Trophoblast cell (in vitro differentiated cells and primary cell): ENCODE results near the gene HNRNPU.

Experiments used
- DNase-seq, 2 donors: peaks; one replicate each; pipeline ENCODE4 v3.0.0-alpha.2; 2016
- H2AFZ ChIP-seq: 2 replicates; pipeline ENCODE4 v1.6.1; 2013; ENCODE audit warnings: low read length, moderate library complexity, mild to moderate bottlenecking; ENCODE audit not compliant: insufficient read depth, poor library complexity
- H2AK5ac ChIP-seq: 2 replicates; pipeline ENCODE4 v1.6.1; 2013; ENCODE audit warnings: mild to moderate bottlenecking, low read length
- H2BK120ac ChIP-seq: 2 replicates; pipeline ENCODE4 v1.6.1; 2013; ENCODE audit warnings: low read length, mild to moderate bottlenecking, moderate library complexity; ENCODE audit not compliant: insufficient read depth, poor library complexity
- H2BK12ac ChIP-seq: 2 replicates; pipeline ENCODE4 v1.6.1; 2013; ENCODE audit warnings: mild to moderate bottlenecking, low read length, moderate library complexity
- H2BK5ac ChIP-seq: 2 replicates; pipeline ENCODE4 v1.6.1; 2013; ENCODE audit warnings: low read length, low read depth, moderate library complexity, mild to moderate bottlenecking; ENCODE audit not compliant: poor library complexity
- H3K14ac ChIP-seq: 2 replicates; pipeline ENCODE4 v1.6.1; 2013; ENCODE audit warnings: mild to moderate bottlenecking, low read length
- H3K18ac ChIP-seq: 2 replicates; pipeline ENCODE4 v1.6.1; 2013; ENCODE audit warnings: mild to moderate bottlenecking, low read length
- H3K23ac ChIP-seq: 2 replicates; pipeline ENCODE4 v1.6.1; 2013; ENCODE audit warnings: low read length
- H3K27ac ChIP-seq: 2 replicates; pipeline ENCODE4 v1.5.1; 2013; ENCODE audit warnings: low read depth, mild to moderate bottlenecking, inconsistent platforms, low read length, moderate library complexity
- H3K27me3 ChIP-seq: 2 replicates; pipeline ENCODE4 v1.6.1; 2013; ENCODE audit warnings: inconsistent platforms, mild to moderate bottlenecking, low read length, moderate library complexity; ENCODE audit not compliant: insufficient read depth
- H3K36me3 ChIP-seq, 2 experiments: 1 replicate in 1 of 2; 2 replicates in 1 of 2; pipeline ENCODE4 v1.6.1; 2013; ENCODE audit warnings: low read length in 2 of 2, mild to moderate bottlenecking in 2 of 2, moderate library complexity in 1 of 2; ENCODE audit not compliant: insufficient read depth in 2 of 2, control insufficient read depth in 1 of 2
- H3K4ac ChIP-seq: 2 replicates; pipeline ENCODE4 v1.6.1; 2013; ENCODE audit warnings: low read depth, mild to moderate bottlenecking, low read length, moderate library complexity
- H3K4me1 ChIP-seq, 2 experiments: 1 replicate in 1 of 2; 2 replicates in 1 of 2; pipeline ENCODE4 v1.6.1; 2013; ENCODE audit warnings: low read length in 2 of 2, mild to moderate bottlenecking in 2 of 2, moderate library complexity in 1 of 2; ENCODE audit not compliant: insufficient read depth in 2 of 2, control insufficient read depth in 1 of 2
- H3K4me2 ChIP-seq: 2 replicates; pipeline ENCODE4 v1.6.1; 2013; ENCODE audit warnings: inconsistent platforms, mild to moderate bottlenecking, low read length, moderate library complexity
- H3K4me3 ChIP-seq: 2 replicates; pipeline ENCODE4 v1.5.1; 2013; ENCODE audit warnings: mild to moderate bottlenecking, low read depth, low read length, inconsistent platforms
- H3K79me1 ChIP-seq: one replicate; pipeline ENCODE4 v1.6.1; 2013; ENCODE audit warnings: low read length
- H3K79me2 ChIP-seq: 2 replicates; pipeline ENCODE4 v1.6.1; 2013; ENCODE audit warnings: low read length, mild to moderate bottlenecking; ENCODE audit not compliant: control insufficient read depth, insufficient read depth, poor library complexity
- H3K9ac ChIP-seq: 2 replicates; pipeline ENCODE4 v1.6.1; 2013; ENCODE audit warnings: mild to moderate bottlenecking, low read length
- H3K9me3 ChIP-seq: 2 replicates; pipeline ENCODE4 v1.6.1; 2013; ENCODE audit warnings: low read depth, mild to moderate bottlenecking, control low read depth, inconsistent platforms, low read length; ENCODE audit not compliant: insufficient read depth
- H4K12ac ChIP-seq: 2 replicates; pipeline ENCODE4 v1.6.1; 2013; ENCODE audit warnings: low read depth, mild to moderate bottlenecking, low read length, moderate library complexity
- H4K8ac ChIP-seq: 2 replicates; pipeline ENCODE4 v1.6.1; 2013; ENCODE audit warnings: low read depth, mild to moderate bottlenecking, low read length, moderate library complexity
- H4K91ac ChIP-seq: one replicate; pipeline ENCODE4 v1.6.1; 2013; ENCODE audit warnings: low read depth, mild to moderate bottlenecking, low read length, moderate library complexity
- WGBS: extraction: QIAGEN DNeasy Blood & Tissue Kit; methylation state at CpG from one replicate; pipeline ENCODE4 v1.1.7; 2013; ENCODE audit warnings: missing lambda C conversion rate; ENCODE audit not compliant: insufficient read length, insufficient coverage; ENCODE audit errors: extremely low coverage; 5-methylcytosine and 5-hydroxymethylcytosine counted together

HNRNPU gene

DNA sequence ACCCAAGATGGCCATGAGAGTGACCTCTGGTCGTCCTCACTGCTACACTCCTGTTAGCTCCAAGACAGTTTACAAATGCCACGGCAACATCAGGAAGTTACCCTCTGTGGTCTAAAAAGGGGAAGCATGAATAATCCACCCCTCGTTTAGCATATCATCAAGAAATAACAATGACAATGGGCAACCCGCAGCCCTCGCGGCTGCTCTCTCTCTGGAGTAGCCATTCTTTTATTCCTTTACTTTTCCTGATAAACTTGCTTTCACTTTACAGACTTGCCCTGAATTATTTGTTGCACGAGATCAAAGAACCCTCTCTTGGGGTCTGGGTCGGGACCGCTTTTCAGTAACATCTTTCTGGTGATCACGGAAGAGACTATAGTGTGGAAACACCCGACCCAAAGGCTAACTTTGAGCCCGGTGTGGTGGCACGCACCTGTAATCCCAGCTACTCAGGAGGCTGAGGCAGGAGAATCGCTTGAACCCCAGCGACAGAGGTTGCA lies 48.7 kb downstream of the HNRNPU start:
- Histone ChIP-seq H2BK5ac (no peak overlapping the region), H2AK5ac (no peak overlapping the region), H4K12ac (no peak overlapping the region), H3K9ac (no peak overlapping the region), H3K4ac (no peak overlapping the region), H3K23ac (no peak overlapping the region), H3K4me2 (no peak overlapping the region), H3K79me1 (peaks cover 2% of the 10 kb centered on the region), H4K8ac (no peak overlapping the region), H3K14ac (no peak overlapping the region), H2AFZ (no peak overlapping the region), H3K79me2 (no peaks in the 10 kb centered on the region), H3K4me1 (peaks cover 3 to 4% of the 10 kb centered on the region in 2 experiments), H3K36me3 (no peaks in the 10 kb centered on the region), H3K27ac (no peak overlapping the region), H3K27me3 (no peaks in the 10 kb centered on the region), H2BK120ac (no peak overlapping the region), H3K18ac (no peak overlapping the region), H4K91ac (no peak overlapping the region), H2BK12ac (no peak overlapping the region), H3K9me3 (no peaks in the 10 kb centered on the region), H3K4me3 (no peak overlapping the region)
- no CpG with 5 or more reads among the region's 15 CpGs for WGBS
- peak in 1 of 2 donors; percentile 17 for DNase-seq

- Histone ChIP-seq H2BK5ac (no peak overlapping the region), H4K8ac (no peak overlapping the region), H3K79me1 (peaks cover 2% of the 10 kb centered on the region), H4K91ac (no peak overlapping the region), H3K27ac (no peak overlapping the region), H3K4me2 (no peak overlapping the region), H3K4me1 (peaks cover 3 to 4% of the 10 kb centered on the region in 2 experiments), H3K9me3 (no peaks in the 10 kb centered on the region), H3K9ac (no peak overlapping the region), H3K36me3 (no peaks in the 10 kb centered on the region), H2BK120ac (no peak overlapping the region), H3K79me2 (no peaks in the 10 kb centered on the region), H3K27me3 (no peaks in the 10 kb centered on the region), H2AK5ac (no peak overlapping the region), H3K4ac (no peak overlapping the region), H3K23ac (no peak overlapping the region), H3K14ac (no peak overlapping the region), H2BK12ac (no peak overlapping the region), H3K18ac (no peak overlapping the region), H3K4me3 (no peak overlapping the region), H2AFZ (no peak overlapping the region), H4K12ac (no peak overlapping the region)
- DNase-seq: no peak
- no CpG with 5 or more reads among the region's 6 CpGs for WGBS
These were observed 51.0 kb downstream of the HNRNPU start for GRCh38 chr1:244813327-244813726.

DNA sequence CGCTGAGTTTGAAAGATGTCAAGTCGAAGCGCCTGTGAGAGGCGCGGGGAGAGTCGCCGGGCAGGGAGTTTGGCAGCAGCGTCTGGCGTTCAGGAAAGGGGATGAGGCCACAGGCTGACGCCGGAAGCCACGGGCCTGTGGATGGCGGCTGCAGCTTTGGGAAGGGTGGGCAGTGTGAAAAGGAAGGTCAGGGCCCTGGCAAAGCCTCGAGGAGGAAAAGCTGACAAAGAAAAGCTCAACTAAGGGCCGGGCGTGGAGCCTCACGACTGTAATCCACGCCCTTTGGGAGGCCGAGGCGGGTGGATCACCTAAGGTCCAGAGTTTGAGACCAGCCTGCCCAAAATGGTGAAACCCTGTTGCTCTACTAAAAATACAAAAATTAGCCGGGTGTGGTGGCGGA lies 54.1 kb downstream of the HNRNPU start:
- Histone ChIP-seq H3K79me2 (no peaks in the 10 kb centered on the region), H3K4me1 (no peaks in the 10 kb centered on the region), H4K12ac (no peak overlapping the region), H3K4ac (no peak overlapping the region), H3K9ac (no peak overlapping the region), H2AFZ (no peak overlapping the region), H4K91ac (no peak overlapping the region), H4K8ac (no peak overlapping the region), H3K14ac (no peak overlapping the region), H3K79me1 (no peaks in the 10 kb centered on the region), H2AK5ac (no peak overlapping the region), H2BK120ac (no peak overlapping the region), H3K27ac (no peak overlapping the region), H3K23ac (no peak overlapping the region), H3K18ac (no peak overlapping the region), H3K9me3 (no peaks in the 10 kb centered on the region), H3K4me3 (no peak overlapping the region), H3K36me3 (no peaks in the 10 kb centered on the region), H2BK5ac (no peak overlapping the region), H3K4me2 (no peak overlapping the region), H2BK12ac (no peak overlapping the region), H3K27me3 (no peaks in the 10 kb centered on the region)
- no CpG with 5 or more reads among the region's 22 CpGs for WGBS
- DNase-seq: no peak

DNA sequence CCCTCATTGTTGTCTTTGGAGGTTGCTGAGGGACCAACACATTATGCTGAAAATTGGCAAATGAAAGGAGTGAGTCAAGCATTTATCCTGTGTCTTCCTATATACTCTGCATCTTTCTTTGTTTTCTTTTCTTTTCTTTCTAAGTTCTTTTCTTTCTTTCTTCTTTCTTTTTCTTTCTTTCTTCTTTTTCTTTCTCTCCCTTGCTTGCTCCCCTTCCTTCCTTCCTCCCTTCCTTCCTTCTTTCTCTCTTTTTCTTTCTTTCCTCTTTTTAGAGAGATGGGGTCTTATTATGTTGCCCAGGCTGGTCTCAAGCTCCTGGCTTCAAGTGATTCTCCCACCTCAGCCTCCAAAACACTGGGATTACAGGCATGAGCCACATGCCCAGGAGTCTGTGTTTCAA lies 57.2 kb downstream of the HNRNPU start:
- Histone ChIP-seq H4K12ac (no peak overlapping the region), H3K9me3 (no peaks in the 10 kb centered on the region), H3K4me3 (no peak overlapping the region), H2AFZ (no peak overlapping the region), H3K27me3 (no peaks in the 10 kb centered on the region), H2BK5ac (no peak overlapping the region), H3K79me1 (no peaks in the 10 kb centered on the region), H2BK120ac (no peak overlapping the region), H3K9ac (no peak overlapping the region), H3K23ac (no peak overlapping the region), H3K4ac (no peak overlapping the region), H2BK12ac (no peak overlapping the region), H3K27ac (no peak overlapping the region), H4K91ac (no peak overlapping the region), H4K8ac (no peak overlapping the region), H3K18ac (no peak overlapping the region), H3K79me2 (no peaks in the 10 kb centered on the region), H3K14ac (no peak overlapping the region), H3K36me3 (no peaks in the 10 kb centered on the region), H3K4me2 (no peak overlapping the region), H3K4me1 (no peaks in the 10 kb centered on the region), H2AK5ac (no peak overlapping the region)
- no peak for DNase-seq
